Suppressor macrophage treated with lipopolysaccharide for 4 hours (primary cell): Measurements from ENCODE around the gene EPN2.
"Not testable (repeated sequence)": the region's sequence is repeated elsewhere in the genome, so short reads cannot be mapped to it uniquely, and the experiment has no call there.

Source experiments
- DNase-seq: peaks from one replicate; pipeline ENCODE4 v3.0.0-alpha.2; 2020

EPN2 gene

DNA sequence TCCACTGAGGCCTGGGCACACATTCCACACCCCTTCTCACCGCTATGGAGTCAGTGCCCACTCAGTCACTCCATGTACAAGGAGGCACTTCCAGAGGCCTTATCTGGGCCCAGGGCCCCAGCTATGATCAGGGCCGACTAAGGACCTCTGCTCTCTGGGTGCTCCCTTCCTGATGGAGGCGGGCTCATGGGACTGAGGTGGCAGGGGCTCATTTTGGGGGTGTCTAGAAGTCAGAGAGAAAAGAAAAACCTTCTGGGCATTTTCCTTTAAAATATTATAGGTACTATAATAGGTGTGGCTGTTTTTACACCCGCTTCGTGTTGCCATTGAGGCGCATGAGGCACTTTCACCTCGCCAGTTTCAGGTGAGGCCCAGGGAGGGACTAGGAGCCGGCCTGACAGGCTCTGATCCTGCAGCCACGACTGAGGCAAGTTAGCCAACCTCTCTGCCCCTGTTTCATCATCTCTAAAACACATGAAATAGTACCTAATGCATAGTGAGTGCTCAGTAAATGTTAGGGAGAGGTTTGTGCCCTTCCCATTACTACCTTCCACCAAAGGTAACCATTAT is 111.0 kb downstream of the EPN2 start:
- DNase-seq, result no peak

DNA sequence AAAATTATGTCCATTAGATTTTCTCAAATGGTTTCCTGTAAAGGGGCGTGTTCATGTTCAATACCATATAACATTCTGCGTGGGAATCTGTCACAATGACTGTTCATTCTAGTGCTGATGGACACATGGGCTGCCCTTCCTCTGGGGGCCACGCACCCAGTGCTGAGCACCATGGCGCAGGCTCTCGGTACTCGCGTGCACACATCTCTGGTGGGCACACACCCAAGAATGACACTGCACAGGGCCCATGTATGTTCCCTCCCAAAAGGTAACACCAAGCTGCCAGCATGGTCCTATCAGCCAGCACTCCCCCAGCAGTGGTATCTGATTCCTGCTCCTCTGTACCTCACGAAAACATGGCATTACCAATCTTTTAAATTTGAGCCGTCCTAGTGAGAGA is 111.6 kb downstream of the EPN2 start:
- no peak for DNase-seq

DNA sequence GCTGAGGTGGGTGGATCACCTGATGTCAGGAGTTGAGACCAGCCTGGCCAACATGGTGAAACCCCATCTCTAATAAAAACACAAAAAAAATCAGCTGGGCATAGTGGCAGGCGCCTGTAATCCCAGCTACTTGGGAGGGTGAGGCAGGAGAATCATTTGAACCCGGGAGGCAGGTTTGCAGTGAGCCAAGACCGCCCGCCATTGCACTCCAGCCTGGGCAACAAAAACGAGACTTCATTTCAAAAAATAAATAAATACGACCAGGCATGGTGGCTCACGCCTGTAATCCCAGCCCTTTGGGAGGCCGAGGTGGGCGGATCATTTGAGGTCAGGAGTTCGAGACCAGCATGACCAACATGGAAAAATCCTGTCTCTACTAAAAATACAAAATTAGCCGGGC is 116.2 kb downstream of the EPN2 start:
- DNase-seq, result not testable (repeated sequence)

DNA sequence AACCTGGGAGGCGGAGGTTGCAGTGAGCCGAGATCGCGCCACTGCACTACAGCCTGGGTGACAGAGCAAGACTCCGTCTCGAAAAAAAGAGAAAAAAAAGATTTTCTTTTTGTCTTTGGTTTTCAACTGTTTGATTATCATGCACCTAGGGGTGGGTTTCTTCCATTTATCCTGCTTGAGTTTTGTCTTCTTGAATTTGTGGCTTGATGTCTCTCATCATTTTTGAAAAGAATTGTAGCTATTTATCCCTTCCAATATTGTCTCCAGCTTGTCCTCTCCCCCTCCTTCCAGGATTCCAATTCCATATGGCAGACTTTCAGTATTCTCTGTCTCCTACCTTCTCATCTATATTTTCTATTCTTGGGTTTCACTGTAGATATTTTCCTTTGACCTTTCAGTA is 117.6 kb downstream of the EPN2 start:
- no peak for DNase-seq

DNA sequence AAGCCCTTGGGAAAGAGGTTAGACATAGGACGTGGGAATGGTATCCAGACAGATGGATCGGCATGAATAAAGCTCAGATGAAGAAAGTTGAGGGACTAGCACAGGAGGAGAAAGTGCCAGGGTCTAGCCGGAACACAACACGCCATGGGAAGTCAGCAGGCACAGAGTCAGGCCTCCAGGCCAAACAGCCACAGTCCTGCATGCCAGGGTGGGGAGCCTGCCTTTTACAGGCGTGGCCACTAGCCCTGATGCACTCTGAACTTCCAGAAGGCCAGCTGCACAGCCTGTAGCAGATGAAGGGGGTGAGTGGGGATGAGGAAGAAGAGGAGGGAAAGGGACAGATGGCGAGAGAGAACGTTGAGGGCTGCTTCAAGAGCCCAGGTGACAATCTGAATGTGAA is 120.2 kb downstream of the EPN2 start:
- DNase-seq, result no peak

DNA sequence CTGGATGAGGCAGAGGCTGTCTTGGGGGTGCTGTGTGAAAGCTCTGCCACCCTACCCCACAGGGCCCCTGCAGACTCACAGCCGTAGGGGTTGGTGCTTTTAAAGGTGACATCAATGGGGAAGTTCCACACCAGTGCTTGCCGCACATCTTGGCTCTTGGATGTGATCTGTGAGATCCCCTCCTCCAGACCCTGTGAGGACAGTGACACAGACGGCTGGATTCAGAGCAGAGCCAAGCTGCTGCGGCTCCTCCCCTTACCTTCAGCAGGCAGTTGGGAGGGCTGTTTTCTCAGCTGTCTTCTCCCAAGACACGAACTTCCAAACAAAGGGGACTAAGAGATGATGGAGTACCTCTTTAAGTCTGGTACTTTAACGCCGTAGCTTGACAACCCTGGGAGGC is 120.6 kb downstream of the EPN2 start:
- DNase-seq, result no peak

DNA sequence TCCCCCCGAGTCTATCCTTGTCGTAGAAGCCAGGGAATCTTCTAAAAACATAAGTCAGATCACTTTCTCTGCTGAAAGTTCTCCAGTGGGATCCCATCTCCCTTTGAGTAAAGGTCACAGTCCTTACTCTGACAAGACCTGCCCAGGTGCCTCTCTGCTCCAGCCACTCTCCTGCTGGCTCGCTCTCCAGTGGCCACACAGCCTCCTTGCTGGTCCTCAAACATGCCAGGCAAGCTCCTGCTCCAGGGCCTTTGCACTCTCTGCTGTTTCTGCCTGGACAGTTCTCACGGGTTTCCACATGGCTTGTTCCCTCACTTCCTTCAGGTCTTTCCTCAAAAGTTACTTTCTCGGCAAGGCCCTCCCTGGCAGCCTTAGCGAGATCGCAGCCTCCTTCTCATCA is 122.0 kb downstream of the EPN2 start:
- DNase-seq, result no peak

DNA sequence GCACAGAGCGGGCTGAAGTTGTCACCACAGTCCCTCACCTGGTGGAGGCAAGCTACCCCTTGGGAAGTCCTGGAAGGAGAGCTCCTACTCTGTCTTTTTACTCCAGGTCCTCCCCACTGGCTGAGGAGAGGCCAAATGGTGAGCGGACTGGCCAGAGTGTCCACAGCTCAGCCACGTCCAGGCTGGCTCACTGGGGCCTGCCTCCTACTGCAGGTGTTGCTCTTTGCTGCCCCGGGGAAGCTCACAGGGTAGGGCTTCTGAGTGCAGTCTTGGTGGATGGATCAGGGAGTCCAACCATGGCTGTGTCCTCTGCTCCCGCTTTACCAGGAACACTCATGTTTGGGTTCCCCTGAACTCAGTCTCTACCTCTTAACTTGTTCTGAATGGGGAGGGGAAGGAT is 122.7 kb downstream of the EPN2 start:
- no peak for DNase-seq

DNA sequence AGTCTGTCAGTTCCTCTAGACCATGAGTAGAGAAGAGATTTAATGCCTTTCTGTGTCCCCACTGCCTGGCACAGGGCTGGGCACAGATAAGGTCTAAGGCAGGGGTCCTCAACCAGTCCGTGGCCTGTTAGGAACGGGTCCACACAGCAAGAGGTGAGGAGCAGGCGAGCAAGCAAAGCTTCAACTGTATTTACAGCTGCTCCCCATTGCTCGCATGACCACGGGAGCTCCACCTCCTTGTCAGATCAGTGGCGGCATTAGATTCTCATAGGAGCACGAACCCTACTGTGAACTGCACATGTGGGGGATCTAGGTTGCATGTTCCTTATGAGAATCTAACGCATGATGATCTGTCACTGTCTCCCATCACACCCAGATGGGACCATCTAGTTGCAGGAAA is 123.6 kb downstream of the EPN2 start:
- DNase-seq, result no peak

DNA sequence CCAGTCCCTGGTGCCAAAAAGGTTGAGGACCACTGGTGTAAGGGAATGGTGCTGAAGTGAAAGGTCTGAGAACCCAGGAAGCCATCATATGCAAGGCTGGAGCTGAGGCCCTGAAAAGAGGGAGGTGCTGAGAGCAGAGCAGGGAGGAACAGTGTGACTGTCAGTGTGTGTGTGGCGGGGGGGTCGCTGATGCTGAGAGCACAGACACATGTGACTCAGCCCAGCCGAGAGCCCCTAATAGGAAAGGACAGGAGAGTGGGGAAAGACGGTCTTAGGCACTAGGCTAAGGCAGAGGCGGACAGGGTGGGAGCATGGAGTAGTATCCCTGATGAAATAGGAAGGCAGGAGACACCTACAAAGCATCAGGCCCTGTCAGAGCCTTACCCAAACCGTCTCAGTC is 124.2 kb downstream of the EPN2 start:
- DNase-seq, result no peak

DNA sequence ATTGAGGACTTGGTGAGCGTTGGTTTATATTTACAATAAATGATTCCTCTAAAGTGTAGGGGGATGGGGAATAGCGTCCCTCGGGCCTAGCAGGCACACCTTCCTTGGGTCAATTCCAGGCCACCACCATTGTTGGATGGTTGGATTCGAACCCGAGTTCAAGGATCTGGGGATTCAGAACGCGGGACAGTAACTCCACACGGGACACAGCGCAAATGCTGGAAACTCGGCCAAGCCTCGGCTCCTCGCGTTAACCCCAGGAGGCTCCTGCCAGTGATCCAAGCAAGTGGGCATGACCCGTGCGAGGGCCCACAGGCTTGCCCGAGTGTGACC is 124.7 kb downstream of the EPN2 start:
- DNase-seq, result no peak

DNA sequence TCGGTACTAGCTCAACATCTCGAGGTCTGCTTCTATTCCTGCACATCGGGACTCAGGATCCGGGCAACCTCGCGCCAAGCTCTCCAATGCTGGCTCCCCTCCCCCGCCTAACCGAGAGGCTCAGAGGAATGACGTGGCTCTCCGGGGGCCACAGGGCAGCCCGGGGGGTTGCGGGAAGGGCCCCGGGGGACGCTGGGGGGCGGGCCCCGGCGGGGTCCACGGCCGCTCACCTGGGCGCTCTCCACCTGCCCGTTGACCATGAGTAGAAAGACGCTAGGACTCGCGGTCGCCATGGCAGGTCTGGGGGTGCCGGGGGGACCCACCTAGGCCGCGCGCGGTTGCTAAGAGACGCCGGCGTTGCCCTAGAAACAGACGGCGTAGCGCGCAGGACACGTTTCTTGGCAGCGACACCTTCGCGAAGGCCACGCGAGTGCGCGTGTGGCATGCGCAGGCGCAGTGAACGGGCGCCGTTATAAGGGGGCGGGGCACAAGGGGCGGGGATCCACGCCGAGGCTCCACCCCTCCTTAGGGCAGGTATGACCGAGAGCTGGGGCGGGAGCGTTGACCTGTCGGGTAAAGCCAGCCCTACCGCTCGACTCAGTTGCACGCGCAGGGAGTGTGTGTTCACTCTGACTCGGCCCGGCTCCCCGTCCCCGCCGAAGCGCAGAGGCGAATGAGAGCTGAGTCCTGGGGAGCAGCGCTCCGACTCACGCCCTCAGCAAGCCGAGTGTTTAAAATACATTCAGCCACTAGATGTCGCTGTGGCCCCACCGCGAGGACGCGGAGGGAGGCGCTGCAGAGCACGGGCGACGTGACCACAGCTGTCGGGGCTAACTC is 125.3 kb downstream of the EPN2 start, which contains the start of gene B9D1:
Gene B9D1 (minus strand): TSS at position 447 of the 837 bp plus-strand sequence. CDS start 154 bp downstream, at position 293.
- peak; percentile 94 for DNase-seq

DNA sequence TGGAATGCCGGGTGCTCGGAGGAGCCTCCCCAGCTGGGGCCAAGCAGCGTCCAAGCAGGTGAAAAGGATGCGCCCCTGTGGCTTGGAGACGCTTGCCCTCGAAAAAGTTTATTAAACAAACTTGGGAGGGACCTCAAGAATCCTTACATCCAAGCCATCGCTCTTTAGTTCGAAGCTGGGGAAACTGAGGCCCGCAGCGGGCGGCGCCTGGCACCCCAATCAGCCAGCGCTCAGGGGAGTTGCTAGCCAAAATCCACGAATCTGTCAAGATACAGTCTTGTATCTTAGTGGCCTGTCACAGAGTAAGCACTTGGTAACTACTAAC is 125.9 kb downstream of the EPN2 start:
- DNase-seq, result no peak

DNA sequence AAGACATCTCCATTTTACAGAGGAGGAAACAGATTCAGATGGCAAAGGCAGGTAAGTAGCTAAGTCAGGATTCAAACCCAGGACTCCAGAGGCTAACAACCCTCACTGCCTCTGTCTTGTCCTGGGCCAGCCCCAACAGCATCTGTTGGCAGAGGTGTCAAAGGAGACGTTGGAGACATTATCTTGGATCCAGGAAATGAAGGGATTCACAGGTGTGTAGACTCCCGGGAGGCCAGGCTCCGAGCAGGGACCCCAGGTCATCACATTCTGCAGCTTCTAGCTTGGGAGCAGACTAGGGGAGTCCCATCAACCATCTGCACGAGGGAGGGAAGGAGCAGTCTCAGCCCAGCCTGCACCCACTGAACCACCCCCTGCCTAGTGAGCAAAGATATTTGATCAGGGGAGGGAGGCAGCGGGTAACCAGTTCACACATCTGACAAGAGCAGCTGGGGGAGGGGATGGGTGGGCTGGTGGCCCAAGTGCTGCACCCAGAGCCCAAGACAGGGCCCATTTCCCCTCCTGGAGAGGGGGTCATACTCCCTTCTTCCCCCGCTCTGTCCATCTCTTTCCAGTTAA is 126.4 kb downstream of the EPN2 start:
- DNase-seq, result no peak

DNA sequence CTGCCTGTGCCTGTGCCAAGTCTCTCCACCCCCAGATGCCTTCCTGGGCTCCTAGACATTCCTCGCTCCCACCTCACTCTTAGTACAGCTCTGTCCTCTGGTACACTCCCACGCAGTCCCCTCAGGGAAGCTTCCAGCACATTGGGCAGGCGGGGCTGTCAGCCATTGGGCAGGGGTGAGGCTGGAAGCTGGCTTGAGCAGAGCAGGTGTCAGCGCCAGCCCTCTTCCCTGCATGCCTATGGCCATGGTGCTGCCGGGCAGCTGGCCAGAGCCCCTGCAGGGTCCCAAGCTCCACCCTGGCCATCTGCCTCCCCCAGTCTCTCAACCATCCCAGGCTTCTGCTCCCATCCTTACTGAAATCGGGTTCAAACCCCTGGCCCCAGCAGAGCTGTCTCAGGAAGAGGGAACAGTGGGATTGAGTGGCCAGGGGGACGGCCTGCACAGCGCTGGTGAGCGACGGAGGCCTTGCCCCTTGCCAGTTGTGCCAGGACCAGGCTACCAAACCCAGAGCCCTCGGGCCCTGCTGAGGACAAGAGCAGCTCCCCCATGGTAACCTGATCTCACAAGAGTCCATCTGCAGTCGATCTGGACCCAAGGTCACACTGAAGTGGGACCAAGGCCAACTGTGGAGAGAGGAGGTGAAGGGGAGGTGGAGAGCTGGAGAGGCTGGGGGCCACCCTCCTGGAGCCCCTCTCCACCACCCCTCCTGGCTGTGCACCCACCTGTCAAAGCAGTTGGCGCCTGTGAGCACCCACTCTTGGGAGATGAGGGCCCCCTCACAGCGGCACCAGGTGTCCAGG is 127.7 kb downstream of the EPN2 start:
- DNase-seq, result no peak

DNA sequence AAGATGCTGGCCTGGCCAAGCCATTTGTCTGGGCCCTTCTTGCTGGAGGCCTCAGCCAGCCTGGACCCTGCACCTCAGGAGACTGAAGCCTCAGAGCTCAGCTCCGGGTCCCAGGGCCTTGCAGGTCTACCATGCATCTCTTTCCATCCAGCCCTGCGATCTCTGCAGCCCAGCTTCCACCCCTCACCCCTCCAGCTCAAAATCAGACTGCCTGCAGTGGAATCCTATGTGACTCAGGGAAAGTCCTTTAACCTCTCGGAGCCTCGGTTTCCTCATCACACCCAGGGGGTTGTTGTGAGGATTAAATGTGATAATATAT is 128.3 kb downstream of the EPN2 start:
- DNase-seq, result no peak

DNA sequence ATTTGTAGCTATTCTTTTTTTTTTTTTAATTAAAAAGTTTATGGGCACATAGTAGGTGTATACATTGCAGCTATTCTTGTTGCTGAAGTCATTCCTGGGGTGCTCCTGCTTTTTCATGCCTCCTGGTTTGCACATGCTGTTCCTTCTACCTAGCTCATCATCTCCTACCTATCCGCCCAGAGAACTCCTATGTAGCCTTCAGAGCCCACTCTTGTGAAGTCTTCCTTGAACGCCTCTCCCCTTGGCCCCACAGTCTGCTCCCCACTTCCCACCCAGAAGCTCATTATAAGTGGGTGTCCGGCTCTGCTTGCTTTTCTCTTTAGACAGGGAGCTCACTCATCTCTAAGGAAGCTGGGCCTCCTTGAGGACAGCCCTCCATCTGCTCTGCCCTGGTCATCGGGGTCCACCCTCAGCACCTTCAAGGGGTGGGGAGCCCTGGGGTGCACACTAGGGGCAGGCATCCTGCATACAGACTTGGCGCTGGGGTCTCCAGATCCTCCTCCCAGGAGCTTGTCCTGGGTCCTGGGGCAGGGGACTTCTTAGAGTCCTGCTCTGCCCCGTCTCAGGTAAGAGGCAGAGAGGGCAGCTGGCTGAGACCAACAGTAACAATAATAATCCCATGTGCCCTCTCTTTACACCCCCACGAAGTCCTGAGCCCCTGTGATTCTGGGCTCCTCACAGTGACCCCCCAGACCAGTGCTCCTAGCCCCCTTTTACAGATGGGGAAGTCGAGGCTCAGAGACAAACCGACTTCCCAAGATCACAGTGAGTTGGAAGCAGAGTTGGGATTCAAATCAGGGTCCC is 128.9 kb downstream of the EPN2 start:
- DNase-seq, result no peak

DNA sequence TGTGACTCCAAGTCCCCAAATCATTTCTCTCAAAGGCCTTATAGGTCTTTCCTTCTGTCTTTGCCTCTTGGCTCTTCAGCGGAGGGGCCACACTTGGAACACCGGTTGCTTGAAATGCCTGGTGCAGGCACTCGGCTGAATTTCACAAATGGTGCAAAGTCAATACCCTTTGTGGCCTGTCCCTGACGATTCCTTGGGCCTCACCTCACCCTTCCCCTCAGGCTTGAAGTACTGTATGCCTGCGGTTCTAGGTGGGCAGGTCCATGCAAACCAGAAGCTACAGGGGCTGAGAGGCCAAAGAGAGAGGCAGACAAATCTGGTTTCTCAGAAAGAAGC is 129.4 kb downstream of the EPN2 start:
- no peak for DNase-seq

DNA sequence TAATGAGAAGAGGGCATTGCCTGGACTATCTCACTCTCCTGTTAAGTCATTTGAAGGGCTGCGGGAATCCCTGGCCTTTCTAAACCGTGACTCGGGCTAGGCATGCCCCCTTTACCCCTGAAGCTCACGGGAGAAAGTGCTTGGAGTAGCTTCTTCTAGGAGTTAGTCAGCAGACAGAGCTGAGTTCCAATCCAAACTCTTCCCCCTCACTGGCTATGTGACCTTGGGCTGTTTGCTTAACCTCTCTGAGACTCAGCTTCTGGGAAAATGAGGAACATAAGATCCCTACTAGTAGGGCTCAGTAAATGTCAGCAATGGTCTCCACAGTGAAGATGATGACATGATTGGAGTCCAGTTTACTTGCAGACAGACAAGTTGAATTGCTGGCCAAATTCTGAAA is 131.1 kb downstream of the EPN2 start:
- DNase-seq, result peak; percentile 68

DNA sequence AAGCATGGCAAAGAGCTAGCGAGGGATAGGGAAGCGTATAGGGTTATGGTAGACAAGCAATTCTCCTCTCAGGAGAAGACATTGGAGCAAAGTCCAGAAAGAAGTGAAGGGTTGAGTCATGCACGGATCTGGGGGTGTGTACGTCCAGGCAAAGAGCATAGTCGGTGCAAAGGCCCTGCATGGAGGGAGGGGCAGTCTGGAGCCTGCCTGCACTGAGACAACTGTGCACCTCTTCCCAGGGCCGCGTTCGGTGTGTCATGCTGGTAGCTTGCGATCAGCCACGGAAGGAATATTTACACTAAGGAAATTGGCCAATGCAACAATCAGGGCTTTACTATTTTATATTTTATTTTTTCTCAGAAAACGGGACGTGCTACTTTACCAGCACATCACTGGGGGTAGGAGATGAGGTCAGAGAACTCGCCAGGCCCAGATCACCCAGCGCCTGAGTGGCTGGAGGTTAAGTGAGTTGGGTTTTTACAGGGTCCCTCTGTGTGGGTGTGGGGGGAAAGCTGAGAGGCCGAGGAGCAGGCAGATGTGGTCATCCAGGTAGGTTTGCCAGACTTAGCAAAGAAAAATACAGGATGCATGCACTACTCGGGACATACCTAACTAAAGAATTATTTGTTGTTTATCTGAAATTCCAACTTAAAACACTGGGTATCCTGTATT is 132.1 kb downstream of the EPN2 start:
- DNase-seq, result no peak

DNA sequence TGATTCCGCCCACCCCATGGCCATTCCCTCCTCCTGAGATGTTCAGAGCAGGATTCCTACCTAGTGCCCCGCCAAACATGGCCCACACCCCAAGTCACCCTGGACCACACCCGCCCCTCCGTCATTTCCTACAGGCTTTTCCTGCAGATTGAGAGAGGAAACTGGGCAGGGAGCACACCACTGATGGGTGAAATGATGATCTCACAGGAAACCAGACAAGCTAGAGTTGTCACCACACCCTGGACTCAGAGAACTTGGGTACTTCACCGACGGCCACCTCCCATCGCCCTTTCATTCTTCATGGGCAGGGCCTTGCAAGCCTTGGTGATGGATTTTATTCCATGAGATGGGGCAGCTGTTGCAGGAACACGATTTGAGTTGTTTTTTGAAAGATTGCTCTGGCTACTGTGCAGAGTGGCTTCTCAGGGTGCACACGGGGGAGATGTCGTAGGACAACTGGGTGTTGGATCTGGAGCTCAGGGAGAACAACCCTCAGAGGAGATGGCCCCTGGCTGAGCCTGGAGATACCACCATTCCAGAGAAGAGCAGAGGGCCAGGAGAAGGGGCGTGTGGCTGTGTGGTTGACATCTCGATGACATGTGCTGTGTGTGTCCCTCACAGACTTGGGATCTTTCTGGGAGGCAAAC is 132.8 kb downstream of the EPN2 start:
- peak; percentile 69 for DNase-seq

DNA sequence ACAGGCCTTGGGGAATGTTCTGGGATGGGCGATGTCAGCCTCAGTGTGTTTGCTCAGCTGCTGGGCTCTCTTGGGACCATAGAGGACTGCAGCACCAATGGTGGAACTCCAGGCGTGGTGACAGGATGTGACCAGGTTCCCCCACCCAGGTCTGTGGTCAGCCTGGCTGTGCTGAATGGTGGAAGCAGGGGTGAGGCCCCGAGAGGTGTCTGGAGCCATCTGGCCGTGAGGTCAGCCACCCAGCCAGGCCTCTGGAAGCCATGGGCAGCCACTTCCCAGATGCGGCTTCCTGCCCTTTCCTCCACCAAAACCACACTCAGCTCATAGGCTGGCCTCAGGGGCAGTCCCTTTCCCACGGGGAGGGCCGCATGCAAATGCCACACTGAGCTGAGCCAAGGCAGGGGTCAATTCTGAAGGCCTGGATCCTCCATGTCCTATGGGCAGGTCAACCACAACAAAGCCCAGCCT is 133.4 kb downstream of the EPN2 start:
- peak; percentile 79 for DNase-seq
